ENCODE measurements around the gene ZNF333. TPM values are rescaled to one million over a fixed set of nuclear protein-coding genes. Genes with fewer than 3 reads are reported as not detected.

The ZNF333 gene
- polyA plus RNA-seq, 1 donor from 2014 or later: 67.6 TPM

- peaks cover 54% of the 10 kb centered on the region for H3K36me3 ChIP-seq (ENCODE audit: insufficient read depth, low read length)
- H3K9me3 ChIP-seq (ENCODE audit: low read length): peaks cover 28% of the 10 kb centered on the region
These were observed 26.0 kb downstream of the ZNF333 start for GRCh38 chr19:14715841-14716240.

GRCh38 chr19:14718522-14719116, 28.8 kb downstream of the ZNF333 start:
- Histone ChIP-seq H3F3A (ENCODE audit: insufficient read depth, low read length, poor library complexity, severe bottlenecking) (no peaks in the 10 kb centered on the region), H3K4me2 (ENCODE audit: low read length) (no peak overlapping the region), H3K4me3 (ENCODE audit: low read length) (no peak overlapping the region), H3K27ac (ENCODE audit: low read length) (no peak overlapping the region), H4K20me1 (ENCODE audit: insufficient read depth) (no peaks in the 10 kb centered on the region), H3K36me3 (ENCODE audit: insufficient read depth, low read length) (peaks cover 64% of the 10 kb centered on the region), H3K27me3 (ENCODE audit: insufficient read depth, low read depth, low read length) (no peaks in the 10 kb centered on the region), H3K9me3 (ENCODE audit: low read length) (peaks cover 37% of the 10 kb centered on the region), H3K79me2 (replicated peaks; ENCODE audit: insufficient read depth, low read length) (no peaks in the 10 kb centered on the region), H3K9ac (ENCODE audit: low read length) (no peak overlapping the region), H3K9me2 (ENCODE audit: insufficient read depth, low read length) (no peaks in the 10 kb centered on the region), H2AFZ (ENCODE audit: low read depth, low read length) (no peak overlapping the region)
- TF ChIP-seq EP300 (conservative IDR thresholded peaks at IDR 0.05; ENCODE audit: poor library complexity, severe bottlenecking): no peak
- no peak for TF ChIP-seq REST (IDR thresholded peaks at IDR 0.05; ENCODE audit: borderline replicate concordance)
- TF ChIP-seq MXI1 (conservative IDR thresholded peaks at IDR 0.05; ENCODE audit: poor library complexity, severe bottlenecking): no peak
- TF ChIP-seq TAF1 (IDR thresholded peaks at IDR 0.05; ENCODE audit: low read depth): no peak
- no peak for TF ChIP-seq CTCF (IDR thresholded peaks at IDR 0.05; ENCODE audit: poor library complexity, severe bottlenecking)

More at GRCh38 chr19:14715841-14716240, 26.0 kb downstream of the ZNF333 start:
- no peaks in the 10 kb centered on the region for H3K27me3 ChIP-seq (ENCODE audit: insufficient read depth, low read depth, low read length)
- no peak for TF ChIP-seq EP300 (conservative IDR thresholded peaks at IDR 0.05; ENCODE audit: poor library complexity, severe bottlenecking)
- no peak for TF ChIP-seq RAD21 (conservative IDR thresholded peaks at IDR 0.05)
- TF ChIP-seq POLR2AphosphoS5 (IDR thresholded peaks at IDR 0.05): no peak
- no peak for TF ChIP-seq TAF1 (IDR thresholded peaks at IDR 0.05; ENCODE audit: low read depth)
- TF ChIP-seq MXI1 (conservative IDR thresholded peaks at IDR 0.05; ENCODE audit: poor library complexity, severe bottlenecking): no peak
- no peak for TF ChIP-seq SMC3 (conservative IDR thresholded peaks at IDR 0.05; ENCODE audit: poor library complexity)
- TF ChIP-seq REST (IDR thresholded peaks at IDR 0.05; ENCODE audit: borderline replicate concordance): no peak
- no peak for TF ChIP-seq EZH2 (IDR thresholded peaks at IDR 0.05; ENCODE audit: borderline replicate concordance, insufficient read depth, low read length, poor library complexity, severe bottlenecking)
- no peak for TF ChIP-seq CTCF (IDR thresholded peaks at IDR 0.05; ENCODE audit: poor library complexity, severe bottlenecking)
- no peak overlapping the region for H3K27ac ChIP-seq (ENCODE audit: low read length)
- no peaks in the 10 kb centered on the region for H4K20me1 ChIP-seq (ENCODE audit: insufficient read depth)
- H2AFZ ChIP-seq (ENCODE audit: low read depth, low read length): no peak overlapping the region
- no peak overlapping the region for H3K4me2 ChIP-seq (ENCODE audit: low read length)
- H3K9me2 ChIP-seq (ENCODE audit: insufficient read depth, low read length): no peaks in the 10 kb centered on the region
- H3K9ac ChIP-seq (ENCODE audit: low read length): no peak overlapping the region
- H3F3A ChIP-seq (ENCODE audit: insufficient read depth, low read length, poor library complexity, severe bottlenecking): no peaks in the 10 kb centered on the region
- H3K4me3 ChIP-seq (ENCODE audit: low read length): no peak overlapping the region
- no peaks in the 10 kb centered on the region for H3K79me2 ChIP-seq (replicated peaks; ENCODE audit: insufficient read depth, low read length)

Data from neural cell (in vitro differentiated cells).